ENCODE measurements around the gene AP2A2. TPM values are rescaled to one million over a fixed set of nuclear protein-coding genes. Genes with fewer than 3 reads are reported as not detected.

AP2A2 gene
- polyA plus RNA-seq, 1 experiment: 76.5 TPM

DNA sequence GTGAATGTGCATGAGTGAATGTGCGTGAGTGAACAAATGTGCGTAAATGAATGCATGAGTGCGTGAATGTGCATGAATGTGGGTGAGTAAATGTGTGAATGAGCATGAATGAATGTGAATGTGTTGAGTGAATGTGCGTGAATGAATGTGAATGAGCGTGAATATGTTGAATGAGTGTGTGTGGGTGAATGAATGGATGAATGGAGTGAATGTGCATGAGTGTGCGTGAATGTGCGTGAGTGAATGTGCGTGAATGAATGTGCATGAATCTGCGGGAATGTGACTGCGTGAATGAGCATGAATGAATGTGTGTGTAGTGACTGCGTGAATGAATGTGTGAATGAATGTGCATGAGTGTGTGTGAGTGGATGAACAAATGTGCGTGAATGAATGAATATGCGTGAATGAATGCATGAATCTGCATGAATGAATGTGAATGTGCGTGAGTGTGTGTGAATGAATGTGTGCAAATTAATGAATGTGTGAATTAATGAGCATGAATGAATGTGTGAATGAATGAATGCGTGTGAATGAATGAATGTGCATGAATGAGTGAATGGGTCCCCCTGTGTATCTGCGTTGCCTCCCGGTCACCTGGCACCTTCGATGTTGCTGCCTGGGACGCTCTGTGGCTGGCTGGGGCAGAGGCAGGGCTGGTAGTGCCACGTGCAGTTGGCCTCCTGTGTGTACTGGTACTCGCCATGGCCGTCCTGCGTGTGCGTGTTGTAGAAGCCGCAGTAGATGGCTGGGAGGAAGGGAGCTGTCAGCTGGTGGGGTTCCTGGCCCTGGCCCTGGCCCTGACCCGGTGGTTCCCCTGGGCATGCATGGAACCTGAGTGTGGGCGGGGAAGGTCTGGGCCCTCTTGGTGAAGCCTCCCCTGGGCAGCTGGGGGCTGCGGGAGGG is 97.5 kb downstream of the AP2A2 start:
- ChIA-PET CTCF (no interaction called here), POLR2A (no interaction called here)
- no peaks in the 10 kb centered on the region for H3K27me3 ChIP-seq (ENCODE audit: control insufficient read depth, insufficient read depth, low read length)
- H3K4me3 ChIP-seq (ENCODE audit: low read depth, low read length): no peak overlapping the region
- H3K36me3 ChIP-seq (ENCODE audit: control insufficient read depth, insufficient read depth, low read length): no peaks in the 10 kb centered on the region
- no peak for DNase-seq (ENCODE audit: low read depth)
- TF ChIP-seq, protein P1, sequence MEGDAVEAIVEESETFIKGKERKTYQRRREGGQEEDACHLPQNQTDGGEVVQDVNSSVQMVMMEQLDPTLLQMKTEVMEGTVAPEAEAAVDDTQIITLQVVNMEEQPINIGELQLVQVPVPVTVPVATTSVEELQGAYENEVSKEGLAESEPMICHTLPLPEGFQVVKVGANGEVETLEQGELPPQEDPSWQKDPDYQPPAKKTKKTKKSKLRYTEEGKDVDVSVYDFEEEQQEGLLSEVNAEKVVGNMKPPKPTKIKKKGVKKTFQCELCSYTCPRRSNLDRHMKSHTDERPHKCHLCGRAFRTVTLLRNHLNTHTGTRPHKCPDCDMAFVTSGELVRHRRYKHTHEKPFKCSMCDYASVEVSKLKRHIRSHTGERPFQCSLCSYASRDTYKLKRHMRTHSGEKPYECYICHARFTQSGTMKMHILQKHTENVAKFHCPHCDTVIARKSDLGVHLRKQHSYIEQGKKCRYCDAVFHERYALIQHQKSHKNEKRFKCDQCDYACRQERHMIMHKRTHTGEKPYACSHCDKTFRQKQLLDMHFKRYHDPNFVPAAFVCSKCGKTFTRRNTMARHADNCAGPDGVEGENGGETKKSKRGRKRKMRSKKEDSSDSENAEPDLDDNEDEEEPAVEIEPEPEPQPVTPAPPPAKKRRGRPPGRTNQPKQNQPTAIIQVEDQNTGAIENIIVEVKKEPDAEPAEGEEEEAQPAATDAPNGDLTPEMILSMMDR (IDR thresholded peaks at IDR 0.05; ENCODE audit: insufficient read depth, low read depth, low read length): no peak

GRCh38 chr11:1023811-1024596 is 98.3 kb downstream of the AP2A2 start:
- ChIA-PET CTCF (no interaction called here), POLR2A (no interaction called here)
- no peak overlapping the region for H3K4me3 ChIP-seq (ENCODE audit: low read depth, low read length)
- H3K27me3 ChIP-seq (ENCODE audit: control insufficient read depth, insufficient read depth, low read length): no peaks in the 10 kb centered on the region
- no peak for DNase-seq (ENCODE audit: low read depth)
- TF ChIP-seq, protein P1 (IDR thresholded peaks at IDR 0.05; ENCODE audit: insufficient read depth, low read depth, low read length): no peak
- H3K36me3 ChIP-seq (ENCODE audit: control insufficient read depth, insufficient read depth, low read length): no peaks in the 10 kb centered on the region

- H3K27me3 ChIP-seq (ENCODE audit: control insufficient read depth, insufficient read depth, low read length): no peaks in the 10 kb centered on the region
- ChIA-PET CTCF (no interaction called here), POLR2A (no interaction called here)
- H3K4me3 ChIP-seq (ENCODE audit: low read depth, low read length): no peak overlapping the region
- H3K36me3 ChIP-seq (ENCODE audit: control insufficient read depth, insufficient read depth, low read length): no peaks in the 10 kb centered on the region
- TF ChIP-seq, protein P1 (IDR thresholded peaks at IDR 0.05; ENCODE audit: insufficient read depth, low read depth, low read length): no peak
- DNase-seq (ENCODE audit: low read depth): no peak
Observed at GRCh38 chr11:1024597-1025409, 99.1 kb downstream of the AP2A2 start.

GRCh38 chr11:1025410-1026162 is 99.9 kb downstream of the AP2A2 start:
- no peak for DNase-seq (ENCODE audit: low read depth)

More at GRCh38 chr11:1025410-1026162, 99.9 kb downstream of the AP2A2 start:
- Histone ChIP-seq H3K4me3 (ENCODE audit: low read depth, low read length) (no peak overlapping the region), H3K27me3 (ENCODE audit: control insufficient read depth, insufficient read depth, low read length) (no peaks in the 10 kb centered on the region), H3K36me3 (ENCODE audit: control insufficient read depth, insufficient read depth, low read length) (no peaks in the 10 kb centered on the region)
- CTCF ChIA-PET: no interaction called here
- POLR2A ChIA-PET: no interaction called here
- TF ChIP-seq, protein P1 (IDR thresholded peaks at IDR 0.05; ENCODE audit: insufficient read depth, low read depth, low read length): no peak

Data from BJ (cell line).